Neutrophil (primary cell): ENCODE results near the gene MDM2.
"Not testable (repeated sequence)": the region's sequence is repeated elsewhere in the genome, so short reads cannot be mapped to it uniquely, and the experiment has no call there.

ENCODE experiments used
- H3K27ac ChIP-seq: fragments of 200-600 bp; sonication (generic); 2 replicates; pipeline ENCODE4 v1.5.1; 2016; ENCODE audit warnings: mild to moderate bottlenecking, moderate library complexity
- H3K27me3 ChIP-seq: fragments of 200-600 bp; sonication (generic); 2 replicates; pipeline ENCODE4 v1.6.0; 2016; ENCODE audit warnings: mild to moderate bottlenecking
- H3K36me3 ChIP-seq: fragments of 200-600 bp; sonication (generic); 2 replicates; pipeline ENCODE4 v1.5.1; 2017
- H3K4me1 ChIP-seq, 2 experiments: fragments of 200-600 bp in 1 of 2; sonication (generic) in 1 of 2; 1 replicate in 1 of 2; 2 replicates in 1 of 2; pipeline versions ENCODE4 v1.5.1 to v1.6.1; 2013 to 2016; ENCODE audit warnings: low read depth in 1 of 2, low read length in 1 of 2, mild to moderate bottlenecking in 1 of 2, moderate library complexity in 1 of 2; ENCODE audit not compliant: control insufficient read depth in 1 of 2, insufficient read depth in 1 of 2
- H3K4me3 ChIP-seq, 2 experiments: fragments of 200-600 bp in 1 of 2; sonication (generic) in 1 of 2; 1 replicate in 1 of 2; 2 replicates in 1 of 2; pipeline ENCODE4 v1.5.1; 2013 to 2016; ENCODE audit warnings: low read depth in 1 of 2, low read length in 1 of 2, mild to moderate bottlenecking in 1 of 2, moderate library complexity in 1 of 2
- H3K9me3 ChIP-seq: fragments of 200-600 bp; sonication (generic); 2 replicates; pipeline ENCODE4 v1.5.1; 2016
- CTCF ChIP-seq: fragments of 200-600 bp; sonication (generic); IDR thresholded peaks from 2 replicates; pipeline ENCODE4 v1.5.1; 2016; ENCODE audit warnings: antibody characterized with exemption

Gene MDM2

GRCh38 chr12:68837215-68837614, 29.2 kb downstream of the MDM2 start:
- H3K27me3 ChIP-seq = no peaks in the 10 kb centered on the region
- H3K4me1 ChIP-seq = peaks cover 7 to 8% of the 10 kb centered on the region in 2 experiments
- H3K4me3 ChIP-seq = no peak overlapping the region
- H3K27ac ChIP-seq = no peak overlapping the region
- peaks cover 92% of the 10 kb centered on the region for H3K36me3 ChIP-seq
- H3K9me3 ChIP-seq = no peaks in the 10 kb centered on the region
- no peak for TF ChIP-seq CTCF

GRCh38 chr12:68838046-68838886, 30.3 kb downstream of the MDM2 start:
- Histone ChIP-seq H3K4me3 (no peak overlapping the region), H3K36me3 (peaks cover 94% of the 10 kb centered on the region), H3K9me3 (no peaks in the 10 kb centered on the region), H3K4me1 (peaks cover 7 to 8% of the 10 kb centered on the region in 2 experiments), H3K27ac (peak overlapping the region; percentile 17), H3K27me3 (no peaks in the 10 kb centered on the region)
- no peak for TF ChIP-seq CTCF

GRCh38 chr12:68839183-68840147, 31.5 kb downstream of the MDM2 start:
- H3K36me3 ChIP-seq = peaks cover 95% of the 10 kb centered on the region
- no peaks in the 10 kb centered on the region for H3K27me3 ChIP-seq
- H3K27ac ChIP-seq = peak overlapping the region; percentile 31
- H3K4me1 ChIP-seq = peaks cover 7 to 8% of the 10 kb centered on the region in 2 experiments
- H3K4me3 ChIP-seq = no peak overlapping the region
- no peaks in the 10 kb centered on the region for H3K9me3 ChIP-seq
- TF ChIP-seq CTCF = no peak

- H3K27me3 ChIP-seq, H3K4me3 ChIP-seq, H3K4me1 ChIP-seq, H3K27ac ChIP-seq, H3K9me3 ChIP-seq: not testable (repeated sequence)
- H3K36me3 ChIP-seq = peaks cover 95% of the 10 kb centered on the region
These were observed 33.2 kb downstream of the MDM2 start for GRCh38 chr12:68841175-68841574.

GRCh38 chr12:68841717-68842116, 33.7 kb downstream of the MDM2 start:
- Histone ChIP-seq H3K27ac (no peak overlapping the region), H3K27me3 (no peaks in the 10 kb centered on the region), H3K36me3 (peaks cover 91% of the 10 kb centered on the region)

More at GRCh38 chr12:68841717-68842116, 33.7 kb downstream of the MDM2 start:
- no peaks in the 10 kb centered on the region for H3K9me3 ChIP-seq
- TF ChIP-seq CTCF = no peak
- no peak overlapping the region for H3K4me3 ChIP-seq
- H3K4me1 ChIP-seq = peaks cover 7 to 8% of the 10 kb centered on the region in 2 experiments
